K562 (cell line): ENCODE results near the gene CD52. TPM values are rescaled to one million over a fixed set of nuclear protein-coding genes. Genes with fewer than 3 reads are reported as not detected.

Experiments
- ATAC-seq: fragments of 200-7000 bp; cut with Tn5 transposase; 3 replicates; pipeline ENCODE4 v1.9.1; 2020; ENCODE audit warnings: moderate library complexity
- BruUV-seq: library from RNA; stranded (reverse); fragments of 400-500 nt; replicated peaks from 2 replicates; lab custom pipeline; 2021; lab: Mats Ljungman, UMichigan
- CTCF ChIA-PET: fragments of 300-600 bp; formaldehyde crosslinking; extraction: SDS; loops from one replicate; lab custom pipeline; 2021; ENCODE audit warnings: low intra/inter-chr PET ratio; lab: Yijun Ruan, JAX
- POLR2A ChIA-PET: fragments of 300-600, 350-650 bp; sonication (Branson Sonifier 250); formaldehyde crosslinking; extraction: SDS; loops from one replicate; lab custom pipeline; 2021; ENCODE audit warnings: antibody characterized with exemption, inconsistent platforms; lab: Yijun Ruan, JAX
- DNase-seq, 4 experiments: peaks; one replicate each; pipeline versions ENCODE4 v3.0.0 to v3.0.0-alpha.2; 2011 to 2018; ENCODE audit warnings: low spot score in 3 of 4, mixed read lengths in 3 of 4; ENCODE audit errors: extremely low read depth in 1 of 4
- FAIRE-seq: peaks from 2 replicates; lab custom pipeline; 2011; peaks lifted over from hg19 to GRCh38; lab: Jason Lieb, UNC
- H2AFZ ChIP-seq: 2 replicates; pipeline ENCODE4 v1.6.0; 2011; ENCODE audit warnings: low read depth, low read length, control low read depth, inconsistent platforms
- H3K27ac ChIP-seq: fragments of 200-600 bp; 3 replicates; pipeline ENCODE4 v1.8.0; 2011; ENCODE audit warnings: low read depth, mild to moderate bottlenecking, control low read depth, inconsistent platforms, low read length, moderate library complexity, mixed read lengths; ENCODE audit errors: extremely low read depth
- H3K27me3 ChIP-seq, 2 experiments: fragments of 300-600 bp in 1 of 2; 2 replicates in 1 of 2; 3 replicates in 1 of 2; pipeline versions ENCODE4 v1.6.0 to v1.8.0; 2011; ENCODE audit warnings: inconsistent platforms in 2 of 2, low read length in 2 of 2, mild to moderate bottlenecking in 1 of 2, mixed read lengths in 1 of 2, moderate library complexity in 1 of 2; ENCODE audit not compliant: control insufficient read depth in 2 of 2, insufficient read depth in 2 of 2
- H3K36me3 ChIP-seq: fragments of 300-600 bp; 3 replicates; pipeline ENCODE4 v1.8.0; 2011; ENCODE audit warnings: mild to moderate bottlenecking, low read length, inconsistent platforms; ENCODE audit not compliant: control insufficient read depth, insufficient read depth
- H3K4me1 ChIP-seq, 2 experiments: fragments of 200-600 bp in 1 of 2; replicated peaks in 1 of 2; 2 replicates in 1 of 2; 3 replicates in 1 of 2; pipeline versions ENCODE4 v1.5.1 to v1.8.0; 2011; ENCODE audit warnings: inconsistent platforms in 2 of 2, low read length in 2 of 2, mild to moderate bottlenecking in 1 of 2, mixed read lengths in 1 of 2, moderate library complexity in 1 of 2; ENCODE audit not compliant: control insufficient read depth in 2 of 2, insufficient read depth in 2 of 2
- H3K4me2 ChIP-seq: 2 replicates; pipeline ENCODE4 v1.6.1; 2011; ENCODE audit warnings: low read length, control low read depth, inconsistent platforms, mixed read lengths; ENCODE audit not compliant: insufficient read depth
- H3K4me3 ChIP-seq: fragments of 200-600 bp; sonication (generic), shearing (Covaris generic); 2 replicates; pipeline ENCODE4 v1.5.1; 2016; ENCODE audit warnings: control low read depth, inconsistent platforms
- H3K79me2 ChIP-seq: fragments of 200-600 bp; 3 replicates; pipeline ENCODE4 v1.8.0; 2011; ENCODE audit warnings: low read length, inconsistent platforms; ENCODE audit not compliant: control insufficient read depth, insufficient read depth
- H3K9ac ChIP-seq, 2 experiments: 2 replicates each; pipeline versions ENCODE4 v1.6.0 to v1.6.1; 2011; ENCODE audit warnings: low read depth in 2 of 2, low read length in 2 of 2, control low read depth in 1 of 2, inconsistent platforms in 1 of 2, mild to moderate bottlenecking in 1 of 2, mixed read lengths in 1 of 2; ENCODE audit not compliant: insufficient read depth in 1 of 2
- H3K9me1 ChIP-seq: one replicate; pipeline ENCODE4 v1.6.0; 2011; ENCODE audit warnings: inconsistent platforms, mild to moderate bottlenecking, low read length, moderate library complexity; ENCODE audit not compliant: control insufficient read depth, insufficient read depth
- H3K9me3 ChIP-seq: replicated peaks from 2 replicates; pipeline ENCODE4 v1.5.1; 2011; ENCODE audit warnings: low read depth, low read length, inconsistent platforms; ENCODE audit not compliant: control insufficient read depth, insufficient read depth
- H4K20me1 ChIP-seq: replicated peaks from 2 replicates; pipeline ENCODE4 v1.6.1; 2011; ENCODE audit warnings: low read length, inconsistent platforms, mixed read lengths; ENCODE audit not compliant: control insufficient read depth, insufficient read depth
- HDAC8 ChIP-seq: fragments of 450-650 bp; IDR thresholded peaks from 2 replicates; pipeline ENCODE4 v1.6.1; 2016; ENCODE audit warnings: mild to moderate bottlenecking, missing genetic modification characterization, moderate library complexity, missing compliant biosample characterization
- RBFOX2 ChIP-seq: fragments of 200-400 bp; formaldehyde crosslinking; IDR thresholded peaks from 2 replicates; pipeline ENCODE4 v1.6.1; 2017; ENCODE audit warnings: low read depth, mild to moderate bottlenecking, low read length, moderate library complexity
- WGBS: fragments of 100-300 bp; shearing (Covaris generic); methylation state at CpG from one replicate; pipeline ENCODE4 v1.1.6; 2016; ENCODE audit warnings: low coverage, mixed read lengths; ENCODE audit not compliant: insufficient coverage; ENCODE audit errors: missing lambda C conversion rate; 5-methylcytosine and 5-hydroxymethylcytosine counted together
- in situ Hi-C: fragments of 300-500 bp; cut with MboI; formaldehyde crosslinking; loops from 4 replicates; pipeline ENCODE4 v1.15.0; 2018; ENCODE audit warnings: inconsistent platforms, mixed read lengths
- intact Hi-C: fragments of 100-400 bp; cut with micrococcal nuclease; formaldehyde crosslinking; loops from 2 replicates; pipeline ENCODE4 v1.14.2; 2022
- polyA plus RNA-seq, 8 experiments: library from polyadenylated mRNA; depleted of rRNA in 4 of 8; stranded (reverse) in 5 of 8; unstranded in 3 of 8; fragments of >200 nt; fragmentation: Nextera tagmentation in 2 of 8; fragmentation: Illumina TruSeq in 1 of 8; extraction: Ambion mirVana in 2 of 8; extraction: Trizol in 1 of 8; gene quantifications; 2 replicates each; pipeline versions ENCODE4 v1.2.1 to v1.2.3, GENCODE V29; 2011 to 2014; ENCODE audit warnings: inconsistent platforms in 1 of 8, missing spikeins in 1 of 8
- total RNA-seq, 7 experiments: library from RNA; depleted of rRNA in 6 of 7; stranded (reverse); fragments of >200 nt in 6 of 7; fragmentation: Illumina TruSeq in 2 of 7; extraction: Trizol in 2 of 7; gene quantifications; 2 replicates each; pipeline versions ENCODE4 v1.2.1 to v1.2.3, GENCODE V29; 2011 to 2021; ENCODE audit warnings: low replicate concordance in 1 of 7

The CD52 gene
- total and polyA plus RNA-seq, 9 of the 15 experiments (the other 6 are each of a cell fraction or from before 2014, with no cell fraction given): 34.9 to 488 (median 173) TPM

GRCh38 chr1:26295194-26296138 lies 22.3 kb upstream of the CD52 start:
- no peaks in the 10 kb centered on the region for H3K9me3 ChIP-seq
- no peak overlapping the region for H3K4me3 ChIP-seq
- no peaks in the 10 kb centered on the region for H3K9me1 ChIP-seq
- no peak for TF ChIP-seq HDAC8 (tag)
- 0 out of 2 replicates have a peak, but pooled peaks have one; percentile 8 for TF ChIP-seq RBFOX2
- TF ChIP-seq, all 486 proteins: peak for 1
- peaks cover 8 to 35% of the 10 kb centered on the region in 2 experiments; a peak in 4 of 5 replicates for H3K4me1 ChIP-seq
- peak overlapping the region in 1 of 2 experiments; percentile 73; a peak in 2 of 4 replicates for H3K9ac ChIP-seq
- no peaks in the 10 kb centered on the region for H3K27me3 ChIP-seq
- intact Hi-C loops: no loop called here
- no peaks in the 10 kb centered on the region for H3K79me2 ChIP-seq
- H3K27ac ChIP-seq: no peak overlapping the region; the same call in 2 of the 3 replicates
- ChIA-PET CTCF (no interaction called here), POLR2A (interaction anchor here (1.6 to 2.1 kb wide), 2 partner anchors 12 to 20 kb away, joined by 5 read pairs; no protein-coding TSS in a partner anchor)
- BruUV-seq: no TSS peak
- H2AFZ ChIP-seq: no peak overlapping the region
- ATAC-seq: no peak
- no peaks in the 10 kb centered on the region for H4K20me1 ChIP-seq
- peaks cover 21% of the 10 kb centered on the region; the same call in 1 of the 3 replicates for H3K36me3 ChIP-seq
- 80% methylated on average over 19 of the region's 22 CpGs for WGBS
- DNase-seq: no peak
- in situ Hi-C loops: no loop called here
- no peak overlapping the region for H3K4me2 ChIP-seq
- no peak for FAIRE-seq
